ENCODE measurements around the gene PRR19.
"Not testable (repeated sequence)": the region's sequence is repeated elsewhere in the genome, so short reads cannot be mapped to it uniquely, and the experiment has no call there.

PRR19 gene

GRCh38 chr19:42301646-42302203, at the start of gene PRR19:
Gene PRR19, plus strand, starts transcription at chr19:42302132. Its CDS starts 7,453 bp downstream, at chr19:42309585.
- no peak for DNase-seq

DNA sequence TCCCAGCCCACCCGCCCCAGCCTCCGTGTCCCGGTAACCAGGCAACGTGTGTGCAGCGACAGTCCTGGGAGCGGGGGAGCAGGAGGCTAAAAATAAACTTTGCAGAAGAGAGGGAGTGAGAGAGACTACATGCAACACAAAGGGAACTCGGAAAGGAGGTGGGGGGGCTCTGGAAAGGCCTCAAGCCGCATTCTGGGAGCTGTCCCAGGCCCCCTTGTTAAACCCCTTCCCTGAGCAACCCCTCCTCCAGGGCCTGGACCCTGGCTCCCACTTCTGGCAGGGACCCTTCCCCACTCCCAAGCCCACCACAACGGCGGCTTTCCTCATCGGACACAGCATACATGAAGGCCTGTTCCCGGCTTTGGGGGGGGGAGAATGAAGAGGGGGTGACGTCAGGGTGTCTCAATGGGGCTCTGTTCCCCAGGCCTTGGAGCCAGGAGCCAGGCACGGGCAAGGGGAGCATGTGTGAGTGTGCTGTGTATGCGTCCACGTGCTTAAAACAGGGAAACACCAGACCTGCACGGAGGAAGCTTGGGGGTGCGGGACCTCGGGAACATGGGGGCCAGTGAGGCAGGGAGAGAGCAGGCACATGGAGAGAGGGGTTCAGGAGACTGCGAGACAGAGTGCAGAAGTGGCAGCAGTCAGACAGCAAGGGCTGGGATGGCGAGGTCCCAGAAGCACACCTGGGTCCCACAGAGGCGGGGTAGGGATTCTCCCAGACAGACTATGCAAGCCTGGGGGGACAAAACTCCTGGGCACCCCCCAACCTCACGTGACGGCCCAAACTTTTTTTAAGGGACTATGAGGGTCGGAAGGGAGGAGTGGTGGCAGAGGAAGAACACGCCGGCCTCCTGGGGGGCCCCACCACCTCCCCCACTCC, 49.3 kb upstream of the PRR19 start:
- DNase-seq: no peak

GRCh38 chr19:42253245-42254088, 48.5 kb upstream of the PRR19 start:
- DNase-seq: peak in 1 of 2 experiments; percentile 16

DNA sequence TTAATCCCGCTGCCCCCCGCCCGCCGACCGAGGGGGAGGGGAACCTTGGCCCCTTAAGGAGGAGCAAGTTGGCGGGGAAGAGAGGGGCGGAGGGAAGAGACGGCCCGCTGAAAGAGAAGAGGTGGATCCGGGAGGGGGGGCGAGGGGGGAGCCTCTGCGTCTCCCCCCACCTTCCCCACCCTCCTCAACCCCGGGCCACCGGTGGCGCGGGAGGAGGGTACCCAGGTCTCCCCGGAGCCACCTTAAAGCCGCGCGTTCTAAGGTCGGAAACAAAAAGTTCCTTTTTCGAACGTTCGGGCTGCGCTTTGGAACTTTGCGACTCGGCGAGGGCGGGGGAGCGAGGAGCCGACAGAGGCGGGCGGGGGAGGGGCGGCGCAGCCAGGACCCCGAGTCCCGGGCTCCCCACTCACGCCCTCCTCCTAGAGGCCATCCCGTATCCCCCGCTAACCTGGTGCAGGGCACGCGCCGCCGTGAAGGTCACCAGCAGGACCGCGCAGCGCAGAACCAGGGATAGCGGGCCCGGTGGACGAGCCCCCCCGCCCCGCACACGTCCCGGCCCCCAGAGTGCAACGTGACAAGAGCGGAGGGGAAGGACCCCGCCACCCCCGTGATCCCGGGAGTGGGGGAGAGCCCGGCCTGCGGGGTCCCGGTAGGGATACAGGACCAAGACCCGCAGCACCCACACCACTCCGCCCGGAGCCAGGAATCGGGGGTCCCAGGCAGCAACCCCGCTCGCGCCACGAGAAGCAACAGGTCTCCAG, 47.7 kb upstream of the PRR19 start:
- DNase-seq: peak; percentile 27 to 30

DNA sequence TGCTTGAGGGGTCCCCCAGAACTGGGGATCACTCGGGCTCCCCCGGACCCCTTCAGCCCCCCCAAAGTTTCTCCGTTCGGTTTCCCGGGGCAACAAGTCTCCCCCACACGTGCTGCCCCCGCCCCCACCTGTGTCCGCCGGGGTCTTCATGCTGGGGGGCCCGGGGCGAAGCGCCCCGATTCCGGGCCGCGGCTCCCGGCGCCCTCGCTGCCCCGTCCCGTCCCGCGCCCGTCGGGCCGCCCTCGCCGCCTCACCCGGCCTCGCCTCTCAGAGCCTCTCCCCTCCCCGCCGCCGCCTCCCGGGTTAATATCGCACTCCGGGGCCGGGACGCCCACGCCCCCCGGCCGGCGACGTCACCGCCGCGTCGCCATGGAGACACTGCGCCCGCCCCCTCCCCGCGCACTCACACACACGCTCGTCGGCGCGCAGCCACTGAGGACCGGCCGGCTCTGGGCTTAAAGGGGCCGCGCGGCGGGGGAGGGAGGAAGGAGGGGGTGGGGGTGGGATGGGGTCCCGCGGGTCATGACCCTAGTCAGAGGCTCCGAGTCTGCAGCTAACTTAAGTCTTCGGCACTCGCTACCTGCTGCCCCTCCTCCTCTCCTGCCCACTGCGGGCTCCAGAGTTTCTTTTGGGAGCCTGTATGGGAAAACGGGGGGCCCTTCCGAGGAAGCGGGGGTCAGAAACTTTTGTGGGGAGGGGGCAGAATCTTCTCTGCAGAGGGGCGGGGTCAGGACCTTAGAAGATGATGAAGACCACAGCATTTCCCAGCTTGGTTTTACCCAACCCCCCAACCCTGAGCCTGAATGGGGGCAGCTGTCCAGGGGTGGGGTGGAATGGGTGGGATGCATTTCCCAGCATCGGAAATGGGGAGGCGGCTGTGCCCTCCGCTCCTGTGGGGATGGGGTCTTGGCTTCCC, 46.8 kb upstream of the PRR19 start, which contains the start of gene ERF:
ERF (minus strand) TSS at position 279 of the 916 bp plus-strand sequence; CDS start at position 150, 129 bp downstream.
- DNase-seq: peak; percentile 69 to 87

- DNase-seq: peak; percentile 21 to 35
These were observed 45.9 kb upstream of the PRR19 start for GRCh38 chr19:42255766-42256745.

GRCh38 chr19:42257842-42258241, 44.1 kb upstream of the PRR19 start:
- DNase-seq: not testable (repeated sequence)

DNA sequence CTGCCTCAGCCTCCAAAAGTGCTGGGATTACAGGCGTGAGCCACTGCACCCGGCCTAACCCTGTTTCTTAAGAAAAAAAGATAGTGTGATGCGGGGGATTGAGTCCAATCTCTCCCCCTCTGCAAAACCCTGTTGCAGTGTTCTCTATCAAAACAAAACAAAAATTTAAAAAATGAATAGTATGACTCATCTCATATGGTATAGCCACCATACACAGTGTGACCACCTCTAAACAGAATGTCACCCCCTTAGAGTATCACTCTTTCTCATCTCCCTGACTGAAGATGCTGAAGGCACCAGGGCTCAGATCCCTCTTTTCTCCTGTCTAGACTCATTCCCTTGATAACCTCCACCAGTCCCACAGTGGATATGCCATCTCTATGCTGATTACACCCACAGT, 40.2 kb upstream of the PRR19 start:
- no peak for DNase-seq

GRCh38 chr19:42266105-42266504, 35.8 kb upstream of the PRR19 start:
- not testable (repeated sequence) for DNase-seq

DNA sequence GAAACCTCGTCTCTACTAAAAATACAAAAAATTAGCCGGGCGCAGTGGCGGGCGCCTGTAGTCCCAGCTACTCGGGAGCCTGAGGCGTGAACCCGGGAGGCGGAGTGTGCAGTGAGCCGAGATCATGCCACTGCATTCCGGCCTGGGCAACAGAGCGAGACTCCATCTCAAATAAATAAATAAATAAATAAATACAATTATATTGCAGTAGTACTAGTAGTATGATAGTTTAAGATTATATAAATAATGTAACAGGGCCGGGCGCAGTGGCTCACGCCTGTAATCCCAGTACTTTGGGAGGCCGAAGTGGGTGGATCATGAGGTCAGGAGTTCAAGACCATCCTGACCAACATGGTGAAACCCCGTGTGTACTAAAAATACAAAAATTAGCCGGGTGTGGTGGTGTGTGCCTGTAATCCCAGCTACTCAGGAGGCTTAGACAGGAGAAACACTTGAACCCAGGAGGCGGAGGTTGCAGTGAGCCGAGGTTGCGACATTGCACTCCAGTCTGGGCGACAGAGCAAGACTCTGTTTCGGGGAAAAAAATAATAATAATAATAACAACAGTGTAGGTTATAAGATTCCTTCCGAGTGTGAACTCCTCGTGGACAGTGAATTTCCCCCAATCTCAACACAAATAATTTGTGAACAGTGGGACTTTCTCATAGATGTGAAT, 34.9 kb upstream of the PRR19 start:
- not testable (repeated sequence) for DNase-seq

DNA sequence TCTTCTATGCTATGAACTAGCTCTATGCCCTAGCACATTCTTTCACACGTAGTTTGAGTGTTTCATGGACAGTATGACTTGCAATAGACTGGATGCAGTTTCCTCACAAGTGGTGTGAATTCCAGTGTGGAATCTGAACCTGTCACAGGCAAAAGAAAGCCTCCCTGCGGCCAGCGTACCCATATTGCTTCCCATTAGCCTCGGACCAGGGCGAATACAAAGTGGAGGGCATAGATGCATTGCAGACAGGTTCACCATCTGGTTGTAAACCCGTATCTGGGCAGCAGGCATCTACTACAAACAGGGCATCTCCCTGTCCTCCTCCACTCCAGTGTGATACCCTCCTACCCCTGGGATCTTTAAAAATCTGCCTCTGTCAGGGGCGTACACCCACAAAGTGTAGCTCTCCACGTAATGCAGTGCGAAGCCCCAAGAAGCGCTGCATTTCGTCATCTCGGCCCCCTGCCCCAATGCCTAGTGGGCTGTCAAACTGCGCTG, 34.2 kb upstream of the PRR19 start:
- no peak for DNase-seq

DNA sequence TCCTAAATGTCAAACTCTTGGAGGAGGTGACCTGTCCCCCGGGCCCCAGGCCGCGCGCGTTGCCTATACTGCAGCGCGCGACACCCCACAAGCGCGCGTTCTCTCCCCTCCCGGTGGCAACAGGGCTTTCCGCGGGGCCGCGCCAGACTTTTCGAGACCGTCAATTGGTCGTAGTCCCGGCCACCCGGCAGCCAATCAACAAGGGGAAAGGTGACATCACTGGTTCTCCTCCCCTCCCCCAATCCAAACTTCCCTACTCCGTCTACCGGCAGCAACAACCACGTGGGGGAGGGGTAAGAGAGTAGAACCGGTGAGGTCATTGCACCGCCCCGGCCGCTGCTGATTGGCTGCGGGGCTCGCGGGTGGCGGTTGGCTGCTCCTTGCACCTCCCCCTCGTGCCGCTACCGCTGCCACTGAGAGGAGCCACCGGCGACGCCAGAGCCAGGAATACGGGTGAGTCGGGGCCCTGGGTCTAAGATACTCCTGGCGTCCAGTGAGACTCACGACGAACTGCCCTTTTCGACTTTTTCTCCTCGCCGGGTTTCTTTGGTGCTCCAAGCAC, 33.7 kb upstream of the PRR19 start:
- DNase-seq: peak; percentile 99

DNA sequence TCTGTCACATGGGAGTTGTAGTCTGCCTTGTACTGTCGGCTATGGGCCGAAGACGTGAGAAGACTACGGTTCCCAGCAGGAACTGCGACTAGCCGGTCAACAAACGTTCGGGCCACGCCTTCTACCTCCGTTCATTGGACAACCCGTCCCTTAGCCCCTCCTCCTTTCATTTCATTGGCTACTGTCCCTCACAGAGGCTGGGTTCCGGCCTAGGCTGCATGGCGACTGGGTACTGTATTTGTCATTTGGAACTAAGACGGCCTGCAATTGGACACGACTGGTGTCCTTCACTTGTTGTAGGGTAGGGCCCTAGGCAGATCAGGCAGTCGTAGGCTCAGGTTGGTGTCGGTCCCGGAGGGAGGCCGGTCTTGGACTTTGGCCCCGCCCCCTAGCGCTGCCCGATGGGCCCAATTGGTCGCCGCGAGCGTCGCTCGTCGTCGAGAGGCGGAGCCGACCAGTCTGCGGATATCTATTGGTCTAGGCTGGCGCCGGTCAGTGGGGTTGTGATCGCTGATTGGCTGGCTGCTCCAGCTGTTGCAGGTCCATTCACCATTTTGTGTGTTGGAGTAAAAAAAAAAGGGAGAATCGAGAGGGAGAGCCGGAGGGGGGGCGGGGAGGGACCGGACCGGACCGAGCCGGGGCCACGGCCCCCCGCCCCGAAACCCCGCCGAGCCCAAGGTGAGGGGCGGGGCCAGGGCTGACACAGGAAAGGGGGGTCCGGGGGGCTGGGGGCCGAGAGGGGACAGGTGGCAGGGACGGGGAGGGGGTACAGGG, 33.0 kb upstream of the PRR19 start, which contains the start of gene CIC:
CIC (plus strand) TSS at position 549 of the 774 bp plus-strand sequence. CDS start 2,532 bp downstream, outside the sequence.
- DNase-seq: peak; percentile 99

GRCh38 chr19:42269478-42270345, 32.2 kb upstream of the PRR19 start:
- no peak for DNase-seq

- no peak for DNase-seq
These were observed 31.4 kb upstream of the PRR19 start for GRCh38 chr19:42270346-42271044.

DNA sequence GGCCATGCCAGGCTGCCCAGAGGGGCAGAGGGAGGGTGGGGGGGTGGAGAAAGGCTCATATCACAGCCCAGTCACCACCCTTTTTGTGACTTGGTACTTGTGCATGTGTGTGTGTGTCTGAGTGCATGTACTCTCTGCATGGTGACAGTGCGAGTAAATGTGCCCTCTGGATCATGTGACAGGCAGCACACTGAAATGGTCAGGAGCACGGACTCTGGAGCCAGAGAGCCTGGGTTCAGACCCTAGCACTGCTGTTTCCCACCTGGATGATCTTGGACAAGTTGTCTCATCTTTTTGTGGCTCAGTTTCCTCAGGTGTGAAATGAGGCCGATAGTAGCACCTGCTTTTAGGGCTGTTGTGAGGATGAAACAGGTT, 30.9 kb upstream of the PRR19 start:
- no peak for DNase-seq

Data from SHP77 (cell line).